HT1080 (cell line): ENCODE data around the gene LGI4. TPM values are rescaled to one million over a fixed set of nuclear protein-coding genes. Genes with fewer than 3 reads are reported as not detected.
"Not testable (repeated sequence)": the region's sequence is repeated elsewhere in the genome, so short reads cannot be mapped to it uniquely, and the experiment has no call there.

ENCODE experiments used
- DNase-seq: peaks from one replicate; pipeline ENCODE4 v3.0.0-alpha.2; 2015; ENCODE audit warnings: low read depth
- total RNA-seq: library from RNA; depleted of rRNA; stranded (reverse); fragments of >200 nt; shearing (Covaris generic); gene quantifications from 2 replicates; pipeline ENCODE4 v1.2.3, GENCODE V29; 2014

Gene LGI4
- total RNA-seq, 1 experiment from 2014 or later = not detected

DNA sequence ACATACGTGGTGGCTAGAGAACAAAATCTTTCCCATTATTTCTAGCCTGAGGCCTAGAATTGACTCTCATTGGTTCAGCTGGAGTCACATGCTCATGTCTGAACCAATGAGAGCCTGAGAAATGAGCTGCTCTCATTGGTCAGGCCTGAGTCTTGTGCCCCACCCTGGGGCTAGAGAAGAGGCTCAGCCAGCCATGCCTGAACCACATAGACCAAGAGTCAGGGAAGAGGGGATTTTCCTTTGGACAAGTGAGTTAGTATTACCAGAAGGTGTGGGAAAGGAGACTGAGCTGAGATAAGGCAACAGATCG lies 26.5 kb upstream of the LGI4 start:
- DNase-seq = no peak

- no peak for DNase-seq
Observed at GRCh38 chr19:35160629-35161433, 26.0 kb upstream of the LGI4 start.

DNA sequence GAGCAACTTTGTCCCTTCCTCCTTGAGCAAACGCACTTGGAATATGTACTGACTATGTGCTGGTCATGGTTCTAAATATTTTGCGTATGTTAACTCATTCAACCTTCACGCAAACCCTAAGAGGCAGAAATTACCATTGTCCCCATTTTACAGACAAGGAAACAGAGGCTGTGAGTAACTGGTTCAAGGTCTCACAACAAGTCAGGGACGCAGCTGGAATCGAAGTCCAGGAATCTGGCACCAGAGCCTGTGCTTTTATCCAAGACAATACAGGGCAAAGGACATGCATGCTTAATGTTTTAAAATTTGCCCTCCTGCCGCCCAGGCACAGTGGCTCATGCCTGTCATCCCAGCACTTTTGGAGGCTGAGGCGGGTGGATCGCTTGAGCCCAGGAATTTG lies 24.7 kb upstream of the LGI4 start:
- DNase-seq = no peak

DNA sequence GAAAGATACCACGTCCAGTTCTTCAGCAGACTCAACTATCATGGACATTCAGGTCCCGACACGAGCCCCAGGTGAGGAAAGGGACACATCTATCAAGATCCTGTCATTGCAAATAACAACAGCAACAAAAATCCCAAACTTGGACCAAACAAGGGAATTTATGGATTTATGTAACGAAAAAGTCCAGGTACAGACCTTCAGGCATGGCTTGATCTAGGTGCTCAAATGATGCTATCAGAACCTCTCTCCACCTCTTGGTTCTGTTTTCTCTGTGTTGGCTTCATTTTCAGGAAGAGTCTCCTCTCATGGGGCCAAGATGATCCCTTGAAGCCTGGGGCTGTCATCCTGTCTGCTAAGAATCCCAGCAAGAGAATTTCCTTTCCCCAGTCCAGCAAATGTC lies 22.6 kb upstream of the LGI4 start:
- DNase-seq = no peak

- no peak for DNase-seq
Observed at GRCh38 chr19:35156673-35157014, 21.8 kb upstream of the LGI4 start.

GRCh38 chr19:35155981-35156672 lies 21.3 kb upstream of the LGI4 start:
- no peak for DNase-seq

- DNase-seq = no peak
Observed at GRCh38 chr19:35155441-35155840, 20.6 kb upstream of the LGI4 start.

DNA sequence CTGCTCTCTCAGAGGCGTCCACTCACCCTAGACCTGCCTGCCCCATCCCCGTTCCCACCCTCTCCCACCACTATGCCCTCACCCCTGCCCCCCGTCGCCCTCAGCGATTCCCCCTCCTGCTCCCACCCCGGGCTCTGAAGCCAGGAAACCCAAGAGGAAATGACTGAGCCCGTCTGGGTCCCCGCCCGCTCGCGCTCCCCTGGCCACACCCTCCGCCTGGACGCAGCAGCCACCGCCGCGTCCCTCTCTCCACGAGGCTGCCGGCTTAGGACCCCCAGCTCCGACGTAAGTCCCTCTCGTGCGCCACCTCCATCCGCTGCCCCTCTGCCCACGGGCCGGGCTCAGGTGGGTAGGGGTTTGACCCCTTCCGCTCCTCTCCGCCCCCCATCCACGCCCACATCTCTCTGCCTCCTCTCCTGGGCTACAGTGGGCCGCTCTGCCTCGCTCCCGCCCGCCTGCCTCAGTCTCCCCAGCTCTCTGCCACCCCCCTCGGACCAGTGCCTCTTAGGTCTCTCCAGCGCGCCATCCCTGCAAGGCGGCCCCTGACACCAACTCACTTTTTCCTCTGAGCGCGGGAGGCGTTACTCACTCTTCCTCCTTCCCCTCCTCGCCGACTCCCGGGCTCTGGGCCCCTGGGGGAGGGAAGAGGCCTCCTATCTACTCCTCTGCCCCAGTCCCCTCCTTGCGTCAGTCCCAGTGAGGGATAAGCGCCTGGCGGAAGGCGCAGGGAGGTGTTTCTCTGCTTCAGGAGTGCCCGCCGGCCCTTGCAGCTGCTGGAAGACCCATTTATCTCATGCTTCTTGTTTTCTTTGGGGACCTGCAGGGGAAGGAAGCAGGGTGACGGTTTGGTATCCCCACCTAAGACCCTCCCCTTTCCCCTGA lies 19.9 kb upstream of the LGI4 start, which contains the start of gene FXYD5:
Gene FXYD5 (plus strand): TSS at position 211 of the 882 bp plus-strand sequence. CDS start 816 bp downstream, outside the sequence.
- peak; percentile 77 for DNase-seq

- peak; percentile 36 for DNase-seq
Observed at GRCh38 chr19:35153701-35154524, 19.1 kb upstream of the LGI4 start.

DNA sequence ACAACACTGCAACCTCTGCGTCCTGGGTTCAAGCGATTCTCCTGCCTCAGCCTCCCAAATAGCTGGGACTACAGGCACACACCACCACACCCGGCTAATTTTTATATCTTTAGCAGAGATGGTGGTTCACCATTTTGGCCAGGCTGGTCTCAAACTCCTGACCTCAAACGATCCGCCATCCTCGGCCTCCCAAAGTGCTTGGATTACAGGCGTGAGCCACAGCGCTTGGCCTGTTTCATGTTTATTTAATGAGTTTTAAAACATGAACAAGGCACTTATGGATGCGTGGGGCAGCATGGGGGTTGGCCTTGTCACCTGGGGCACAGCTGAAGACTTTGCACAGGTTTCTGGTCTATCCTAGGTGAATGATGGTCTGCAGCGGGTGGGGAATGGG lies 18.3 kb upstream of the LGI4 start:
- not testable (repeated sequence) for DNase-seq

DNA sequence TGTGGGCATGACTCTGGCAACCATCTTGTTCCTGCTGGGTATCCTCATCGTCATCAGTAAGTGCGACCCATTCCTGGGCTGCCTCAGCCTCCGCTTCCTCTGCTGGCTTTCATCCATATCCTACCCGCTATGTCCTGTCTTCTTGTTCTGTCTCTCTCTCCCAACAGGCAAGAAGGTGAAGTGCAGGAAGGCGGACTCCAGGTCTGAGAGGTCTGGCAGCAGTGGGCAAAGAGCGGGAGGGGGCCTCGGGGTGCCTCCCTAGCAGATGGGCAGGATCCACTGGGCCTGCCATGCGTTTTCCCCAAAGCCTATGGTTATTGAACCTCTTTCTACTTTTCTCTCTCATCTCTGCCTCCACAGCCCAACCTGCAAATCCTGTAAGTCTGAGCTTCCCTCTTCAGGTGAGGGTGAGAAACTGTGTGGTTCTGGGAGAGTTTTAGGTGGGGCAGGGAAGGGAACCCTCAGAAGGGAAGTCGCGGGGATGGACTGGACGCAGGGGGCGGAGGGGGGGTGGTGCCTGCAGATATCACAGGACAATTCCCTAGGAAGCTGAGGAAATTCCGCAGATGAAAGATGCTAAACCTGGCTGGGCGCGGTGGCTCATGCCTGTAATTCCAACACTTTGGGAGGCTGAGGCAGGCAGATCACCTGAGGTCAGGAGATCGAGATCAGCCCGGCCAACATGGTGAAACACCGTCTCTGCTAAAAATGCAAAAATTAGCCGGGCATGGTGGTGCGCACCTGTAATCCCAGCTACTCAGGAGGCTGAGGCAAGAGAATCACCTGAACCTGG lies 16.6 kb upstream of the LGI4 start:
- no peak for DNase-seq

DNA sequence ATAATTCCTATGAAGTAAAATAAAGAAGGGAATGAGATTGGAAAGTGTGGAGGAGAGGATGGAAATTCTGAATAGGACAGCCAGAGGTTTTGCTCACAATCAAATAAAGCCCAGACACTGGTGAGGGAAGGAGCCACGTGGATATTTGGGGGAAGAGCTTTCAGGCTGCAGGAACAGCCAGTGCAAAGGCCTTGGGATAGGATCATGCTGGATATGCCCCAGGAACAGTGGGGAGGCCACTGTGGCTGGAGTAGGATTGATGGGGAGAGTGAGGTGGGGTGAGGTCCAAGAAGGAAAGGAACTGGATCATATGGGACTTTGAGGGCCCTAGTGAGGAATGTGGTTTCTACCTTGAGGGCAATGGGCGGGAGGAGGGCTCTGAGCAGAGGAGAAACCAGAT lies 15.6 kb upstream of the LGI4 start:
- DNase-seq = no peak

DNA sequence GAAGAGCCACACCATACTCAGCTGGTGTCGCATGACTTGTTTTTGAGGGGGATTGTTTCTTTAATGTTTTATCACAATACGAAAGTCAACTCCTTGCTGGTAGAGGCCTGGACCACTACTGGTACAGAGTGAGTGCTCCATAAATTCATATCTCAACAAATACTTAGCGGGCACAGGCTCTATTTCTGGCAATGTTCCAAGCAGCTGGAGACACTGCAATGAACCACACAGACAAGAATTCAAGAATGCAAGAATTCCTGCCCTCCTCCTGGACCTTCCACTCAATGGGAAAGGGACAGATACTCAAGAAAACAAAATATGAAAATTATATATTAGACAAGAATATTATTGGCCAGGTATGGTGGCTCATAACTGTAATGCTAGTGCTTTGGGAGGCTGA lies 14.6 kb upstream of the LGI4 start:
- DNase-seq = no peak

DNA sequence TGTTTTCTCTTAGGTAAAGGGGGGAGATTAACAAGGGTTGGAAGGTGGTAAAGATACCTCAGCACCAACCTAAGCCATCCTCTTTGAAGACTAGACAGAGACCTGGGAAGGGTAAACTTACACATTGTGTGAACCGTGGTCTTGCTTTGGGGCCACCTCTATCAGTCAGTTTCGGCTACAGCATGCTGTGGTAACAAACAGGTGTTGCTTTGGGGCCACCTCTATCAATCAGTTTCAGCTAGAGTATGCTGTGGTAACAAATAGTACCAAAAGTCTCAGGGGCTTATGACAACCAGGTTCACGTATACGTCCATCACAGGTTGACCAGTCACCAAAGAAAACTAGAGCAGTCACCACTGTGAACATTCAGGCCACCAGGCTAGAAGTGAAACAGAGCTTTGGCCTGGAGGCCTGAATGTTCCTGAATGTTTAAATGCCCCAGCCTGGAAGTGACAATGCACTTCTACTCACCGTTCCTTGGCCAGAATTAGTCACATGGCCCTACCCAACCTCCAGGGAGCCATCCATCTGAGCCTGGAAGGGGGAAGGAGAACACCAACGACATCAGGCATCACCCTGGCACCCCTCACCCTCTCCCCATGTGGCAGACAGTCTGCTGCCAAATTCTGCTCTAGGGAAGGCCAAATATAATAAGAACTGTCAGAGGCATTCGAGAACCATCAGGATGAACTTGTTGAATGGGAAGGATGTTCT lies 12.0 kb upstream of the LGI4 start:
- DNase-seq = no peak

DNA sequence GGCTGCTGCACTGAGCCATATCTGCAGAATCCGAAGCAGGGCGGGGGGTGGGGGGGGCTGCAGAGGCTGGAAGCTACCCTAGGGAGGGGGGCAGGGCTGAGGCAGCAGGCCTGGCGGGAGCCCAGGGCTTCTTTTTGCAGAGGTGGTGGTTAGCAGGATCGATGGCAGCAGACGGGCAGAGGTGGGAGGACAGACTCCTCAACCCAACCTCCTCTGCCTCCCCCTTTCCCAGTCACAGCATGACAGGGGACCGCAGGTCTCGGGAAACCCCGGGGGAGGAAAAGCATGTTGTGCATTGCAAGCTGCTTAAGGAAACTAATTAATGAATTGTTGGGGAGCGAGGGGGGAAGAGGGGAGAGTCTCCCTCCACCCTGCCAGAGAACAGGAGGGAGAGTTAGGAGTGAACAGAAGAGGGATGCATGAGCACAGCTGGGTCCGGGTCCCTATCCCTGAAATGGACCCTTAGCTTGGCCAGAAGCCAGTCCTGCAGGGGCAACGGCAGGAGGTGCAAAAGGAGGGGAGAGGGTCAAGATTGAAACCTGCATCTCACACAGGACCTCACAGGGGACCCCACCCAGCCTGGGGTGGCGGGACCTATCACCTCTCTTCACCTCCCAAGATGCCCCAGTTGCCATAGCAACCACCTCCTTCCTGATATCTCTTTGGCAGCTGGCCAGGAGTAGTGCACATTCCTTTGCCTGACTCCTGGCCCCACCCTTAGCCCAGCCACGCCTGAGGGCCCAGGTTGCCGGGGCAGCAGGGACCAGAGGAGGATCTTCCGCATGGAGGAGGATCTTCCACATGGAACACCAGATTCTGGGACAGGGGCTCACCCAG lies 10.0 kb upstream of the LGI4 start:
- DNase-seq = peak; percentile 49

DNA sequence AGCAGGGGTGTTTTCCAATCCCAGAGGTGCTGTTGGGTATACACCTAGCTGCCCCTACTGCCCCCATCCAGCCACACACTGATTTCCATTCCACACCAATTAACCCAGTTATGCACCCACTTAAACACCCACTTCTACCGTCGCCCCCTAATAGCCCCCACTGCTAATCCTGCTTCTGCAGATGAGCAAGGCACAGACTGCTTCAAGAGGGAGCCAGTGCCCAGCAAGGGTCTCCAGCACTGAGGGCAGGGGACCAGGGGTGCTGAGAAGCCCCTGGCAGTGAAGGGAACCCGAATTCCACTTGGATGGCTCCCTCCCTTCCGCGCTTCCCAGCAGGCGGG lies 9.4 kb upstream of the LGI4 start:
- DNase-seq = no peak

- DNase-seq = no peak
Observed at GRCh38 chr19:35143818-35144217, 9.0 kb upstream of the LGI4 start.

DNA sequence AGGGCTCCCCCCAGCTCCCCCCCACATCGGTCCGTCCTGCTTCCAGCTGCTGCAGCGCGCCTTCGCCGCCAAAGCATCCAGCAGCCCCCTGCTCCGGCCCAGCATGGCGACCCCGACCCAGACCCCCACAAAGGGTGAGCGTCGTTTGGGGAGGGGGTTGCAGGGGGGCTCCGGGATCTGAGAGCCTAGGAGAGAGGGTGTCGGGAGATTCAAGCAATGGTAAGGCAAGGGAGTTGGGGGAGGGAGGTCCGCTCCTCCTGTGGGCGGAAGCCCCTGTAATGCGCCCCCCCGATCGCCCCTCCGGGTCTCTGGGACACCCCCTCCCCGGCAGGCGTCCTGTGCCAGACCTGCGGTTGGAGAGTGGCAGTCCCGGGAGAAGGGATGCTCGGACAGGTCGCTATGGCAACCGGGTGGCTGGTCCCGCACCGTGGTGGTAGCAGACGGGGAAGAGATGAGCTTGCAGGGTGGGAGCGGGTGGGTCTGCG lies 8.4 kb upstream of the LGI4 start, which contains the start of gene FXYD7:
Gene FXYD7 (plus strand): TSS at position 25 of the 485 bp plus-strand sequence. CDS start 79 bp downstream, at position 104.
- no peak for DNase-seq
